T-helper 2 cell treated with Interferon-gamma antibody and Interleukin-4, amounts not matched to agents 100 ng/mL and 5 ng/mL, for 36 hours (primary cell): ENCODE results near the gene F8. TPM values are rescaled to one million over a fixed set of nuclear protein-coding genes. Genes with fewer than 3 reads are reported as not detected.
"Not testable (repeated sequence)": the region's sequence is repeated elsewhere in the genome, so short reads cannot be mapped to it uniquely, and the experiment has no call there.

ENCODE experiments used
- intact Hi-C: fragments of 100-400 bp; cut with micrococcal nuclease; formaldehyde crosslinking; loops from one replicate; pipeline ENCODE4 v1.15.1; 2023
- total RNA-seq: library from RNA; stranded (reverse); gene quantifications from 2 replicates; pipeline ENCODE4 v1.2.3, GENCODE V29; 2022

The F8 gene
- total RNA-seq, 1 donor from 2014 or later, result 5.1 TPM

- intact Hi-C loops, result not testable (repeated sequence)
Observed at GRCh38 chrX:154886069-154886788, 136.3 kb downstream of the F8 start, which contains the start of gene F8A1. Gene F8A1, plus strand, starts transcription at chrX:154886355. Its CDS starts 20 bp downstream, at chrX:154886375.

- intact Hi-C loops, result not testable (repeated sequence)
Observed at GRCh38 chrX:154885549-154885948, 137.0 kb downstream of the F8 start.

GRCh38 chrX:154885057-154885456, 137.5 kb downstream of the F8 start:
- intact Hi-C loops, result not testable (repeated sequence)

- intact Hi-C loops, result not testable (repeated sequence)
Observed at GRCh38 chrX:154884069-154884468, 138.5 kb downstream of the F8 start.

- intact Hi-C loops, result no loop called here
Observed at GRCh38 chrX:154873329-154873728, 149.2 kb downstream of the F8 start.

GRCh38 chrX:154868522-154868921, 154.0 kb downstream of the F8 start:
- intact Hi-C loops, result not testable (repeated sequence)

- intact Hi-C loops, result no loop called here
Observed at GRCh38 chrX:154855256-154855655, 167.3 kb downstream of the F8 start.

- intact Hi-C loops, result no loop called here
Observed at GRCh38 chrX:154850957-154851611, 171.4 kb downstream of the F8 start.

GRCh38 chrX:154840856-154841255, 181.7 kb downstream of the F8 start:
- intact Hi-C loops, result loop anchor here (1.0 kb wide), 1 partner anchor 91 kb away; no protein-coding TSS in a partner anchor

- intact Hi-C loops, result no loop called here
Observed at GRCh38 chrX:154836163-154836562, 186.4 kb downstream of the F8 start.

- intact Hi-C loops, result no loop called here
Observed at GRCh38 chrX:154834562-154834961, 188.0 kb downstream of the F8 start, which contains the start of gene SMIM9. Gene SMIM9, minus strand, starts transcription at chrX:154834662. Its CDS starts 3,806 bp downstream, at chrX:154830856.

- intact Hi-C loops, result no loop called here
Observed at GRCh38 chrX:154833746-154834274, 188.7 kb downstream of the F8 start.

GRCh38 chrX:154829926-154830442, 192.5 kb downstream of the F8 start:
- intact Hi-C loops, result no loop called here

- intact Hi-C loops, result no loop called here
Observed at GRCh38 chrX:154829134-154829533, 193.4 kb downstream of the F8 start.

GRCh38 chrX:154828016-154828408, 194.5 kb downstream of the F8 start:
- intact Hi-C loops, result no loop called here

- intact Hi-C loops, result no loop called here
Observed at GRCh38 chrX:154827194-154828015, 195.1 kb downstream of the F8 start.

GRCh38 chrX:154825586-154825985, 196.9 kb downstream of the F8 start:
- intact Hi-C loops, result not testable (repeated sequence)

- intact Hi-C loops, result no loop called here
Observed at GRCh38 chrX:154824638-154825037, 197.9 kb downstream of the F8 start.

GRCh38 chrX:154822029-154822428, 200.5 kb downstream of the F8 start:
- intact Hi-C loops, result no loop called here

- intact Hi-C loops, result no loop called here
Observed at GRCh38 chrX:154821523-154821922, 201.0 kb downstream of the F8 start.

- intact Hi-C loops, result no loop called here
Observed at GRCh38 chrX:154819771-154820341, 202.7 kb downstream of the F8 start.
